SKM-1 treated with dmso at 0.1 percent for 144 hours (cell line): ENCODE data around the gene RPL18.
A peak's percentile ranks its signal among the peaks of the same experiment; 100 is the strongest.
"Not testable (repeated sequence)": the region's sequence is repeated elsewhere in the genome, so short reads cannot be mapped to it uniquely, and the experiment has no call there.

ENCODE experiments used
- DNase-seq: peaks from one replicate; lab custom pipeline; 2025; ENCODE audit not compliant: unreplicated experiment; lab: John Stamatoyannopoulos, UW

The RPL18 gene

GRCh38 chr19:48644839-48645619, 26.1 kb upstream of the RPL18 start:
- no peak for DNase-seq

GRCh38 chr19:48644355-48644754, 25.4 kb upstream of the RPL18 start:
- no peak for DNase-seq

GRCh38 chr19:48642862-48643261, 23.9 kb upstream of the RPL18 start:
- no peak for DNase-seq

- DNase-seq: no peak
Observed at GRCh38 chr19:48641850-48642249, 22.9 kb upstream of the RPL18 start.

GRCh38 chr19:48639483-48640375, 20.8 kb upstream of the RPL18 start:
- DNase-seq: no peak

GRCh38 chr19:48638831-48639381, 19.9 kb upstream of the RPL18 start:
- no peak for DNase-seq

- DNase-seq: peak; percentile 46
Observed at GRCh38 chr19:48637948-48638830, 19.2 kb upstream of the RPL18 start.

- peak; percentile 86 for DNase-seq
Observed at GRCh38 chr19:48637449-48637947, 18.5 kb upstream of the RPL18 start.

- no peak for DNase-seq
Observed at GRCh38 chr19:48636859-48637448, 18.0 kb upstream of the RPL18 start, which contains the start of gene DBP. Gene DBP, minus strand, starts transcription at chr19:48637379. Its CDS starts 385 bp downstream, at chr19:48636994.

- DNase-seq: no peak
Observed at GRCh38 chr19:48635966-48636858, 17.2 kb upstream of the RPL18 start.

GRCh38 chr19:48635263-48635965, 16.4 kb upstream of the RPL18 start:
- DNase-seq: no peak

GRCh38 chr19:48634424-48635262, 15.7 kb upstream of the RPL18 start:
- DNase-seq: peak; percentile 87

- DNase-seq: no peak
Observed at GRCh38 chr19:48634036-48634342, 15.0 kb upstream of the RPL18 start.

GRCh38 chr19:48633148-48634035, 14.4 kb upstream of the RPL18 start:
- DNase-seq: no peak

- DNase-seq: no peak
Observed at GRCh38 chr19:48632692-48633147, 13.7 kb upstream of the RPL18 start.

GRCh38 chr19:48632286-48632685, 13.3 kb upstream of the RPL18 start:
- not testable (repeated sequence) for DNase-seq

- DNase-seq: no peak
Observed at GRCh38 chr19:48631225-48631624, 12.2 kb upstream of the RPL18 start.
